T-cell (primary cell): ENCODE measurements around the gene ANKH. TPM values are rescaled to one million over a fixed set of nuclear protein-coding genes. Genes with fewer than 3 reads are reported as not detected.
A peak's percentile ranks its signal among the peaks of the same experiment; 100 is the strongest.

ENCODE experiments used
- ATAC-seq, 4 experiments: fragments of 200-7000 bp in 3 of 4; fragments of 150-1000 bp in 1 of 4; cut with Tn5 transposase; replicated peaks in 1 of 4; 1 replicate in 3 of 4; 2 replicates in 1 of 4; pipeline ENCODE4 v1.10.0; 2021; ENCODE audit warnings: moderate library complexity in 3 of 4, mild to moderate bottlenecking in 2 of 4, moderate number of reproducible peaks in 1 of 4
- CTCF ChIA-PET, 2 donors: fragments of 300-600 bp; sonication (Branson Sonifier 250); formaldehyde crosslinking; loops; one replicate each; lab custom pipeline; 2022; ENCODE audit warnings: antibody characterized with exemption in 2 of 2; lab: Charles Lee
- POLR2A ChIA-PET, 2 donors: fragments of 300-600 bp; sonication (Branson Sonifier 250); formaldehyde crosslinking; loops; one replicate each; lab custom pipeline; 2022; ENCODE audit warnings: antibody characterized with exemption in 2 of 2; lab: Charles Lee
- DNase-seq, 35 experiments: peaks; one replicate each; pipeline versions ENCODE4 v3.0.0 to v3.0.0-alpha.2; 2013 to 2023
- H3K27ac ChIP-seq: one replicate; pipeline ENCODE4 v1.5.1; 2013; ENCODE audit warnings: low read length
- H3K27me3 ChIP-seq, 2 experiments: replicated peaks in 1 of 2; 1 replicate in 1 of 2; 2 replicates in 1 of 2; pipeline versions ENCODE4 v1.6.1 to v1.7.0; 2013; ENCODE audit warnings: low read length in 1 of 2, mixed read lengths in 1 of 2; ENCODE audit not compliant: control insufficient read depth in 2 of 2, insufficient read depth in 2 of 2; ENCODE audit errors: extremely low read depth in 1 of 2
- H3K36me3 ChIP-seq, 2 donors: 1 replicate in 1 of 2; 2 replicates in 1 of 2; pipeline versions ENCODE4 v1.6.1 to v1.7.0; 2013; ENCODE audit warnings: low read length in 1 of 2; ENCODE audit not compliant: control insufficient read depth in 2 of 2, insufficient read depth in 1 of 2; ENCODE audit errors: extremely low read depth in 1 of 2
- H3K4me1 ChIP-seq, 2 experiments: 1 replicate in 1 of 2; 2 replicates in 1 of 2; pipeline versions ENCODE4 v1.6.1 to v1.7.0; 2013; ENCODE audit warnings: low read length in 2 of 2, mixed read lengths in 1 of 2; ENCODE audit not compliant: insufficient read depth in 2 of 2, control insufficient read depth in 1 of 2; ENCODE audit errors: extremely low read depth in 1 of 2
- H3K4me3 ChIP-seq, 2 donors: 1 replicate in 1 of 2; 2 replicates in 1 of 2; pipeline versions ENCODE4 v1.5.1 to v1.7.0; 2013; ENCODE audit warnings: mild to moderate bottlenecking in 2 of 2, low read length in 1 of 2, moderate library complexity in 1 of 2; ENCODE audit not compliant: control insufficient read depth in 1 of 2; ENCODE audit errors: extremely low read depth in 1 of 2
- H3K9me3 ChIP-seq: 2 replicates; pipeline ENCODE4 v1.7.0; 2013
- H3K27ac Mint-ChIP-seq, 2 donors: one replicate each; pipeline ENCODE4 v1.8.0; 2020 to 2021; ENCODE audit warnings: mild to moderate bottlenecking in 2 of 2, mixed read lengths in 2 of 2
- H3K27me3 Mint-ChIP-seq, 2 donors: one replicate each; pipeline ENCODE4 v1.8.0; 2021 to 2022; ENCODE audit warnings: mixed read lengths in 2 of 2
- H3K36me3 Mint-ChIP-seq: one replicate; pipeline ENCODE4 v1.8.0; 2021; ENCODE audit warnings: mixed read lengths
- H3K4me1 Mint-ChIP-seq, 3 donors: one replicate each; pipeline ENCODE4 v1.8.0; 2020 to 2022; ENCODE audit warnings: mixed read lengths in 3 of 3, mild to moderate bottlenecking in 1 of 3
- H3K4me3 Mint-ChIP-seq, 3 donors: one replicate each; pipeline ENCODE4 v1.8.0; 2020 to 2022; ENCODE audit warnings: mild to moderate bottlenecking in 3 of 3, mixed read lengths in 3 of 3, moderate library complexity in 3 of 3
- H3K9me3 Mint-ChIP-seq, 3 donors: one replicate each; pipeline ENCODE4 v1.8.0; 2020 to 2022; ENCODE audit warnings: mixed read lengths in 3 of 3
- WGBS: methylation state at CpG from one replicate; pipeline ENCODE4 v1.1.5; 2013; ENCODE audit warnings: missing lambda C conversion rate; ENCODE audit not compliant: insufficient coverage; 5-methylcytosine and 5-hydroxymethylcytosine counted together
- total RNA-seq, 35 experiments: library from RNA in 6 of 35; stranded (reverse) in 6 of 35; fragments of 120-200 nt in 1 of 35; gene quantifications; one replicate each; pipeline versions ENCODE4 v1.2.1 to v1.2.4 and lab custom pipeline; 2013 to 2026

ANKH gene
- total RNA-seq, 5 donors from 2014 or later (not counting 1 experiment from before 2014, with no cell fraction given): 98.9 to 200 (median 167) TPM

GRCh38 chr5:14813747-14814146, 57.8 kb downstream of the ANKH start:
- DNase-seq (no peak), ATAC-seq (no peak)
- CTCF ChIA-PET: interaction anchor here in 1 of 2 donors (0.6 kb wide), 1 partner anchor 189 kb away, joined by 4 read pairs; no protein-coding TSS in a partner anchor
- POLR2A ChIA-PET: no interaction called here
- Mint-ChIP-seq H3K4me1 (peaks cover 79 to 87% (median 87%) of the 10 kb centered on the region in 3 donors), H3K36me3 (peaks cover 21% of the 10 kb centered on the region), H3K27ac (peak overlapping the region; percentile 32 to 69), H3K9me3 (no peaks in the 10 kb centered on the region), H3K27me3 (no peaks in the 10 kb centered on the region), H3K4me3 (no peak overlapping the region)
- Histone ChIP-seq H3K27me3 (no peaks in the 10 kb centered on the region), H3K4me1 (peaks cover 38 to 41% of the 10 kb centered on the region in 2 experiments), H3K4me3 (no peak overlapping the region), H3K36me3 (no peaks in the 10 kb centered on the region), H3K9me3 (no peaks in the 10 kb centered on the region), H3K27ac (no peak overlapping the region)
- 92% methylated on average over 3 of the region's 3 CpGs for WGBS

DNA sequence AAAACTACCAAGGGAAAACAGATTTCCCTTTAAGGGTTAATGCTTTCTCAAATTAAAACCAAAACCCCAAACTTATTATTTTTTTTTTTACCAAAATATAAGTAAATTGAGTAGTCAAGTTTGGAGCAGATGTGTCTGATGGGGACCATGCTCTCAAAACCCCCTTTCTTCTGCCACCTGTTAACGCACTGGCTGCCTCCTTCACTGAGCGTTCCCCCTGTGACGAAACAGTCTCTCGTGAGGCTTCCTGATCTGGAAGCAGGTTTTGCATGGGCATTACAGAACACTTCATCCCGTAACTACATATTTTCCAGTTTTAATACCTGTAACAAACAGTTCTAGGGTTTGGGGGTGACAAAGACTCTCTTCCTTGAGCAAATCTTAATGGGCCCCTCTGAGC, 59.4 kb downstream of the ANKH start:
- Histone ChIP-seq H3K27ac (no peak overlapping the region), H3K27me3 (no peaks in the 10 kb centered on the region), H3K9me3 (no peaks in the 10 kb centered on the region), H3K36me3 (no peaks in the 10 kb centered on the region), H3K4me1 (peaks cover 38 to 41% of the 10 kb centered on the region in 2 experiments), H3K4me3 (no peak overlapping the region)
- POLR2A ChIA-PET: no interaction called here
- DNase-seq (peak in 1 of 35 experiments; percentile 20), ATAC-seq (no peak)
- peaks cover 19% of the 10 kb centered on the region for H3K36me3 Mint-ChIP-seq
- peaks cover 71 to 87% (median 87%) of the 10 kb centered on the region in 3 donors for H3K4me1 Mint-ChIP-seq
- H3K27ac Mint-ChIP-seq: peak overlapping the region; percentile 69 to 77
- peak overlapping the region in 1 of 3 donors; percentile 9 for H3K4me3 Mint-ChIP-seq
- H3K27me3 Mint-ChIP-seq: no peaks in the 10 kb centered on the region
- CTCF ChIA-PET: interaction anchor here in 1 of 2 donors (0.6 kb wide), 1 partner anchor 85 kb away, joined by 5 read pairs; no protein-coding TSS in a partner anchor
- no peaks in the 10 kb centered on the region for H3K9me3 Mint-ChIP-seq
- WGBS: 80% methylated on average over 2 of the region's 5 CpGs

DNA sequence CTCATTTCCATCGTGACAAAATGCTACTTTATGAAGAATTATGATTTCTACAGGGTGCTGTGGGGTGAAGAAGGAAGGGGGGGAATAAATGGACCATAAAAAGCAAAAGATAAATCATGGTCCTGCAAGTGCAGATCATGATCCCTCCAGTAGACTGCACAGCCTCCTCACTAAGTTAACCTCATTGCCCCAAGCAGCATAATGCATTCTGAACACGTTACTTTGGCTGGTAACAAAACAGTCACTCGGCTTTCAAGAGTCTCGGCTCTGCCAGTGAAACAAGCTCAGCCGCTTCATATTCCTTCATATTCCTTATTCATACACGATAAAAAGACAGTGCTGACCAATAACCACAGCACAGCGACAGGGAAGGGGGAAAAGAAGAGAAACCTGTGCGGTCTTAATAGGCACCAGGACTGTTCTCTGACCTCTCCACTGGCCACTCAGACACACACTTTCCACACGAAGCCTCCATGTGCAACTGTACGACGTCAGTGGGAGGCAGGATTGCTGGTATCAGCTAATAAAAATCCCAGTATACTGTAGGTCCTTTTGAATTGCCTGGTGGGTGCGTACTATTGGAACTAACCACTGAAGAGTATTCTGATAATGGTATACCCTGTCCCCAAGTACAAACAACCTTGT, 60.5 kb downstream of the ANKH start:
- peaks cover 38 to 41% of the 10 kb centered on the region in 2 experiments for H3K4me1 ChIP-seq
- DNase-seq (no peak), ATAC-seq (no peak)
- Mint-ChIP-seq H3K9me3 (no peaks in the 10 kb centered on the region), H3K27me3 (no peaks in the 10 kb centered on the region), H3K36me3 (peaks cover 18% of the 10 kb centered on the region), H3K27ac (peak overlapping the region; percentile 93 to 97), H3K4me1 (peaks cover 63 to 80% (median 76%) of the 10 kb centered on the region in 3 donors), H3K4me3 (peak overlapping the region; percentile 67 to 82 (median 79))
- POLR2A ChIA-PET: interaction anchor here in 1 of 2 donors (0.6 kb wide), 1 partner anchor 55 kb away, joined by 4 read pairs; no protein-coding TSS in a partner anchor
- H3K4me3 ChIP-seq: no peak overlapping the region
- CTCF ChIA-PET: interaction anchor here in 1 of 2 donors (0.6 kb wide), 1 partner anchor 86 kb away, joined by 5 read pairs; no protein-coding TSS in a partner anchor
- peak overlapping the region; percentile 18 for H3K27ac ChIP-seq
- H3K27me3 ChIP-seq: no peaks in the 10 kb centered on the region
- H3K9me3 ChIP-seq: no peaks in the 10 kb centered on the region
- 100% methylated on average over 2 of the region's 12 CpGs for WGBS
- H3K36me3 ChIP-seq: peaks cover 0 to 3% of the 10 kb centered on the region in 2 donors

DNA sequence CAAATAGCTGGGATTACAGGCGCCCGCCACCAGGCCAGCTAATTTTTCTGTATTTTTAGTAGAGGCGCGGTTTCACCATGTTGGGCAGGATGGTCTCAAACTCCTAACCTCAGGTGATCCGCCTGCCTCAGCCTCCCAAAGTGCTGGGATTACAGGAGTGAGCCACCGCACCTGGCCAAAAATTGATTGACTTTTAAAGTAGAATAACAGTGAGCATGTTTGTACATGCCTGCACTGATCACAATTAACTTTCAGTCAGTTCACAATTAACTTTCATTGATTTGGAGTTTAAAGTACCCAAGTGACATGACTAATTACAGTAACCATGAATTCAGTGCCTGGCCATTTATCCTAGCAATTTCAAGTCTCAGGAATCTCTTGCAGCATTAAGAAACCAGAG, 61.3 kb downstream of the ANKH start:
- Mint-ChIP-seq H3K27ac (peak overlapping the region; percentile 93 to 97), H3K4me1 (peaks cover 59 to 77% (median 69%) of the 10 kb centered on the region in 3 donors), H3K9me3 (no peaks in the 10 kb centered on the region), H3K4me3 (peak overlapping the region; percentile 67 to 82 (median 79)), H3K36me3 (peaks cover 23% of the 10 kb centered on the region), H3K27me3 (no peaks in the 10 kb centered on the region)
- POLR2A ChIA-PET: interaction anchor here (0.6 to 0.8 kb wide), 3 partner anchors 30 to 1751 kb away, joined by 3 read pairs; no protein-coding TSS in a partner anchor
- Histone ChIP-seq H3K27ac (peak overlapping the region; percentile 48), H3K4me1 (peaks cover 38 to 41% of the 10 kb centered on the region in 2 experiments), H3K4me3 (peak overlapping the region; percentile 21 to 59), H3K9me3 (no peaks in the 10 kb centered on the region), H3K27me3 (no peaks in the 10 kb centered on the region), H3K36me3 (peaks cover 0 to 3% of the 10 kb centered on the region in 2 donors)
- no peak for ATAC-seq
- no peak for DNase-seq
- 49% methylated on average over 4 of the region's 6 CpGs for WGBS
- CTCF ChIA-PET: interaction anchor here (0.6 to 1.7 kb wide), 7 partner anchors 32 to 193 kb away, joined by 3 to 11 read pairs (median 4); no protein-coding TSS in a partner anchor

GRCh38 chr5:14809369-14810155, 62.0 kb downstream of the ANKH start:
- Mint-ChIP-seq H3K27ac (peak overlapping the region; percentile 93 to 97), H3K4me3 (peak overlapping the region; percentile 67 to 82 (median 79)), H3K36me3 (peaks cover 30% of the 10 kb centered on the region), H3K4me1 (peaks cover 58 to 73% (median 68%) of the 10 kb centered on the region in 3 donors), H3K9me3 (no peaks in the 10 kb centered on the region), H3K27me3 (no peaks in the 10 kb centered on the region)
- DNase-seq (peak; percentile 30 to 79 (median 52)), ATAC-seq (peak; percentile 95 to 97 (median 96))
- Histone ChIP-seq H3K27ac (peak overlapping the region; percentile 48), H3K4me1 (peaks cover 38 to 39% of the 10 kb centered on the region in 2 experiments), H3K4me3 (peak overlapping the region; percentile 21 to 59), H3K9me3 (no peaks in the 10 kb centered on the region), H3K36me3 (peaks cover 0 to 3% of the 10 kb centered on the region in 2 donors), H3K27me3 (no peaks in the 10 kb centered on the region)
- ChIA-PET CTCF (interaction anchor here (0.6 to 1.7 kb wide), 14 partner anchors 8 to 1857 kb away, joined by 3 to 11 read pairs (median 4); no protein-coding TSS in a partner anchor), POLR2A (interaction anchor here (0.6 to 0.8 kb wide), 4 partner anchors 29 to 1750 kb away, joined by 3 to 4 read pairs (median 3); no protein-coding TSS in a partner anchor)
- 10% methylated on average over 7 of the region's 11 CpGs for WGBS

DNA sequence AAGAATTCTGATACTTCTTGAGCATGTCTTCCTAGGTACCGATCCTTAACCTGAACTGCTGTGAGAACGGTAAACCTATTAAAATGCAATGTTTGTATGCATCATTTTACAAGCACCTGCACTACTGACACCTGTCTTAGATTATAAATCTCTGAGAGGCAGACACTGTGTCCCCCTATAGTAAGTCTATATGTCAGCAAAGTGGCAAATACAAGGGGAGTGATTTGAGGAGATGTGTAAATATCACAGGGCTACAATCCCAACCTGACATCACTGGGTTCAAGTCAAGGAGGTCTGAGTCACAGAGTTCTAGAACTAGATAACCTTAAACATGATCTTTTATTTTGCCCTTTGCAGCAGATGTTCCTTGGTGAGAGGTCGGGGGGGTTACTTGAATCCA, 64.1 kb downstream of the ANKH start:
- ChIA-PET CTCF (interaction anchor here in 1 of 2 donors (0.6 kb wide), 1 partner anchor 60 kb away, joined by 5 read pairs; no protein-coding TSS in a partner anchor), POLR2A (no interaction called here)
- no peak overlapping the region for H3K4me3 ChIP-seq

More for the DNA sequence above, 64.1 kb downstream of the ANKH start:
- Histone ChIP-seq H3K27me3 (no peaks in the 10 kb centered on the region), H3K4me1 (peaks cover 26 to 31% of the 10 kb centered on the region in 2 experiments), H3K27ac (no peak overlapping the region), H3K9me3 (no peaks in the 10 kb centered on the region), H3K36me3 (peaks cover 0 to 3% of the 10 kb centered on the region in 2 donors)
- Mint-ChIP-seq H3K4me3 (no peak overlapping the region), H3K4me1 (peaks cover 53 to 66% (median 60%) of the 10 kb centered on the region in 3 donors), H3K27ac (peak overlapping the region; percentile 23 to 35), H3K36me3 (peaks cover 33% of the 10 kb centered on the region), H3K9me3 (no peaks in the 10 kb centered on the region), H3K27me3 (no peaks in the 10 kb centered on the region)
- ATAC-seq (no peak), DNase-seq (no peak)
- WGBS: no CpG with 5 or more reads among the region's 3 CpGs
